Stimulated activated CD8-positive, alpha-beta memory T cell treated with anti-CD3 and anti-CD28 coated beads, Interleukin-2, amount 100 ng/mL, for 1 hour (primary cell): ENCODE measurements around the gene COL4A4.
"Not testable (repeated sequence)": the region's sequence is repeated elsewhere in the genome, so short reads cannot be mapped to it uniquely, and the experiment has no call there.

Source experiments
- DNase-seq, 2 donors: peaks; one replicate each; pipeline ENCODE4 v3.0.0-alpha.2; 2020; ENCODE audit warnings: low read depth in 2 of 2

COL4A4 gene

DNA sequence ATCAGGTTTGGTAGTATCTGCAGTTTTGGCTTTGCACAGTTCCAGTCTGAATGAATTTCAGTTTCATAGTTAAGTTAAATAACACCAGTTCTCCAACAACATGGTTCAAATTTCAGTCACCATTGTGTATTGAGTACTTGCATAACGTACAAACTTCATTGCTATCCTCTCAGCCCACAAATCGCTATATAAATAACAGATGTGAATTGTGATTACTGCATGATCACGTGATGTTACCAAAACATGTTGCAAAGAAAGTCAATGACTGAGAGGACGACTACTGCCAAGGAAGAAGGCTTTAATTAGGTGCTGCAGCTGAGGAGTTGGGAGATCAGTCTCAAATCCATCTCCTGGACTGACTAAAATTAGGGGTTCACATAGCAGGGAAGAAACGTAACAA, 48.2 kb downstream of the COL4A4 start:
- DNase-seq, result no peak

DNA sequence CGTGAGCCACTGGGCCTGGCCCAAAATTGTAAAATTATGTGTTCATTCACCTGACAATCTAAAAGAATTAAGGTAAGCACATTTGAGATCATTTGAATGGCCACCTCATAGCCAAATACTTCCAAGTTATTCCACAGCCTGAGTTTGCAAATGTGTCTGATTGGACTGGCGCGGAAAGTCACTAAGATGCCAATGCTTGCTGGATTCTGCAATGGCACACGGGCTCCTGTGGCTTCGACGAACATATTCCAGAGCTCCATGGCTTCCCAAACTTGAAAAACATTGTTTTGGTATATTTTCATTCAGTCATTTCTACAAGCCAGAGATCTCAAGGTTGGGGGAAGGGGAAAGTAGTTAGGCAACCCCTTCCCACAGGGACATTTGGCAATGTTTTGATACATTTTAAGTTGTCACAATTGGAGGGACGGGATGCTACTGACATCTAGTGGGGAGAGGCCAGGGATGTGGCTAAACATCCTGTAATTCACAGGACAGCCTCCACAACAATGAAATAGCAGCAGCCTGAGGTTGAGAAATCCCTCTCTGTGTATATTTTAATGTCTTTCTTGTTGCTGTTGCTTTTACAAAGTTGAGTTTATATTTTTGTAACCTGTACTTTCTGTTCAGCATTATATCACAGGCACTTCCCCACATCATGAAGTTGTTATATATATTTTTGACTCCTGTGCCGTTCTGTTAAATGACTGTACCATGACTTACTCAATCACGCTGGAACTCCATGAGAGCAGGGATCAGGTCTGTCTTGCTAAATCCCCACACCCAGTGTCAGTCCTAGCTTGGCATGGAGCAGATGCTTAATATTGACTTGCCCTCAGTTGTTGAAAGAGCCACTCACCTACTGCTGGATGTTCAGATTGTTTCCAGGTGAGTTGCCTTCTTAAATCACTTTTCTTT, 56.9 kb downstream of the COL4A4 start:
- no peak for DNase-seq

DNA sequence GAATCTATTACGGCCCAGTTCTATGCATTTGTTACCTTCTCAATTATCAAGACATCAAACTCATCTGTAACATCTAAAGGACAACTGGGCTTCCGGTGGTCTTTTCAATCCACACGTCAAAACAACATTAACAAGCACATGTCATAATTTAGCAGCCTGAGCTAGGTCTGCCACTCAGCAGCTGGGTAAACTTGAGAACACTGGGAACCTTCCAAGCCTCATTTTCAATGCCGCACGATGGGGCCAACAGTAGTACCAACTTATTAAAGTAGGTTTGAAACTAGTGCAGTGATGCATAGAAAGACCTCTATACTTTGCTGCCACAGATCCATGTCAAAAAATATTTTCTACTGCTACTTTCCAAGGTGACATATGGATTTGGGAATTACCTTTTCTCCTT, 60.4 kb downstream of the COL4A4 start:
- DNase-seq, result no peak

DNA sequence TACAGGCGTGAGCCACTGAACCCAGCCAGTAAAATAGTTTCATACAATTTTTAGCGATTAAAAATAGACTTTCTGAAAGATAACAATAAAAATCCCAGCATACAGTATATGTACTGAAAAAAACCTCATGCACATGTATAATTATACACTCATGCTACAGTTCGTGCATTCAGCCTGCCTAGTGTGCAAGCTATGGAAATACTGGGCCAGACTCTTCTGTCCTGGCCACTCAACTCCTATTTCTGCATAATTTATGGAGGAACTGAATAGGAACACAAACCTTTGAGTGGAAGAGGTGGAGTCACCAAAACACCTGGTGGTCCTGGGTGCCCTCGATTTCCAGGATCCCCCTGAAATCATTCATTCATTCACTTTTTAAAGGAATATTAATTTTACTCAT, 64.7 kb downstream of the COL4A4 start:
- no peak for DNase-seq

DNA sequence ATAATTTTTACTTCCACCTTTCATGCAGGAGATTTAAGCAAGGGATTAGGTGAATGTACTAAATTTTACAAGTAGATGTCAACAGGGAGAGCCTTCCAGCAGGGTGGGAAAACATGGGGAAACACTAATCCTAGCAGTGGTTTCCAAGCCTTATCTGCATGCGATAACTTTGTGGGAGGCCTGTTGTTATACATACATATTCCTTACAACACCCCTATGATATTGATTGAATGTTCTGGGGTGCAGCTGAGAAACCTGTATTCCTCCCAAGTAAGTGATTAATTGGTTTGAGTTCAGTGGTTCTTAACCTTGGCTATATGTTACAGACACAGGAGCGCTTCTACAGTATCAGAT, 65.9 kb downstream of the COL4A4 start:
- DNase-seq, result no peak

DNA sequence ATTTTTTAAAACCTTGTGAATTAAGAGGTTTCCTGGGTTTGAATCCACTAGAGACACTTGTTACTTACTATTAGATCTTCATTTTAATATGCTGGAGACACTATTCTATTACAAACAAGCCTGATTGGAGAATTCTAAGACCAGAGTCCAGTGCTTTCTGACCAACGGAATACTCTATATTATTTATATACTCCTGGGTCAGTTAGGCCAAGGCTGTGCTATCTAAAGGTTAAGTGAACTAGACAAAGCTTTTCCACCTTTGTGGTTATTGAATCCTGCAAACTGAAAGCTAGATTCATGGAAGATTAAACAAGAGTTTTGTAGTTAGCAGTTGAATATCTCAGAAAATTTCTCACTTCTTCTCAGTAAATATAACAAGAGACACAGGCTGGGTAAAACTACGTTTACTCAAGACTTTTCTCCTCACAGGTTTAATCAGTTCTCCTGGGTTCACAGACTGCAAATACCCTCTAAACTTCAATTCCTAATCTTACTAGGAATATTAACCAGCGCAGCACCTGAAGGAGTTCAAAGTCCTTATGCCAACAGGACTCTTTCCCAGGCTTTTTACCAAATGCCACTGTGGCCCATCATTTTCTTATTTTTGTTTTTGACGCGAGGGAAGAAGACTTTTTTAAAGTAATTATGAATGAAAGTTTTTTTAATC, 66.4 kb downstream of the COL4A4 start:
- no peak for DNase-seq

DNA sequence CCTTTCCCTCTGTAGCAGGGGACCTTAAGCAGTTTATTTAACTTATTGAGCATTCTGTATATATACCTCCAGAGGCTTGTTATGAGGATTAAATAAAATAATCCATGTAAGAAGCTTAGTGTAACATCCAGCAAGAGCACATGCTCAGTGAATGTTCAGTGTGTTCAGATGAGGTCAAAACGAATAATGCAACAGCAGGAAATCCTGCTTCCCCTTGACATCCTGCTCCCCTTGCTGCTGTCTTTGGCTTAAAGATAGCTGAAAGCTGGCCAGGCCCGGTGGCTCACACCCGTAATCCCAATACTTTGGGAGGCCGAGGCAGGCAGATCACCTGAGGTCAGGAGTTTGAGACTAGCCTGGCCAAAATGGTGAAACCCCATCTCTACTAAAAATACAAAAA, 68.7 kb downstream of the COL4A4 start:
- DNase-seq, result no peak

DNA sequence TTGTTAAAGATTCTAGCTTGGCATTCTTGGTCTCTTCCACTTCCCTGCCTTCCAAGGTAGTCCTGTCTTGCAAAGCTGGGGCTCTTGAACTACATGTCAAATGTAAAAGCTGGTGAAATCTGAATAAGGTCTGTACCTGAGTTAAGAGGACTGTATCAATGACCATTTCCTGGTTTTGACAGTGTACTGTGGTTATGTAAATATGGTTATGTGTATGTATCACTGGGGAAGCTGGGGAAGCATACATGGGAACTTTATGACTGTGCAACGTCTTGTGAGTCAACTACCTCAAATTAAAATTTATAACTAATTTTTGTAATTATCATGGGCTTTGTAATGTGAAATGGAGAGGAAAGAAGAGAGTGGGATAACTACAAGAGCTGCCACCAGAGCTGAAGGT, 81.7 kb downstream of the COL4A4 start:
- no peak for DNase-seq

DNA sequence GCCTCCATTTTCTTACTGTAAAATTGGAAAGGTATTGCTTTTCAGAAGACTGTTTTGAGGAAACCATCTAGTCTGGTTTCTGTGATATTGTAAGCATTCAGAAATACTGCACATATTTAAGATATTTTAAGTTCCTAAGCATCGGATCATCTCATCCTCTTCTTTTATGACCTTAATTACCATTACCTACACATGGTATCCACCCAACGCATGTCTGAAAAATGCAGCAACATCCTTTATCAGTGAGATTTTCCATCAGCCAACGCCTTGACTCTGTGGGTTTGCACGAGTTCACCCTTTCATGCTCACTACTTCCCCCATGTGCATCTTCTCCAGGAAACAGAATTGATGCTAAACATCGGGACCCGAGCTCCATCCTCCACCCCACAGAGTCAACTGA, 84.3 kb downstream of the COL4A4 start:
- DNase-seq, result no peak

DNA sequence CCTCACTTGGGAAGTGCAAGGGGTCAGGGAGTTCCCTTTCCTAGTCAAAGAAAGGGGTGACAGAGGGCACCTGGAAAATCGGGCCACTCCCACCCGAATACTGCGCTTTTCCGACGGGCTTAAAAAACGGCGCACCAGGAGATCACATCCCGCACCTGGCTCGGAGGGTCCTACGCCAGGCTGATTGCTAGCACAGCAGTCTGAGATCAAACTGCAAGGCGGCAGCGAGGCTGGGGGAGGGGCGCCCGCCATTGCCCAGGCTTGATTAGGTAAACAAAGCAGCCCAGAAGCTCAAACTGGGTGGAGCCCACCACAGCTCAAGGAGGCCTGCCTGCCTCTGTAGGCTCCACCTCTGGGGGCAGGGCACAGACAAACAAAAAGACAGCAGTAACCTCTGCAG, 98.9 kb downstream of the COL4A4 start:
- not testable (repeated sequence) for DNase-seq

DNA sequence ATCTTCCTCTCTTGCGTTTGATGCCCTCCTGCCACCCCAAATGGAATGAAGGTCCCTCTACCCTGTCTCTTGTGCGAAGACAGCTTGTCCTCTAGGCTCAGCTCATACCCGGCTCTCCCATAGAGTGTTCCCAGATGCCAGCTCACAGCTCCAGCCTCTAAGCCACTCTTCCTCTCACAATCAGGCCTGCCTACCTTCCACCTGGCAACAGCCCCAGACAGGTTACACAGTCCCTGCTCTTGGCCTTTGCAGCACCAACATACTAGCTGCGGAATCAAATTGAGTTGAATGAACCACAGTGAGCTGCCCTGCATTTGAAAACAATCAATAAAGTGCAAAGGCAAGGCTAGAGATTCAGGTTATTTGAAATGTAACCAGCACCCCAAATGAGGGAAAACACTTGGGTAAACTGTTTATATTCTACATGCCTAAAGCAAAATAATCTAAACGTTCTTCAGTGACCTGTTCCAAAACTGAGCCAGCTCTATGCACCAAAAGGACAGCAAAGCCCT, 105.1 kb downstream of the COL4A4 start:
- no peak for DNase-seq

DNA sequence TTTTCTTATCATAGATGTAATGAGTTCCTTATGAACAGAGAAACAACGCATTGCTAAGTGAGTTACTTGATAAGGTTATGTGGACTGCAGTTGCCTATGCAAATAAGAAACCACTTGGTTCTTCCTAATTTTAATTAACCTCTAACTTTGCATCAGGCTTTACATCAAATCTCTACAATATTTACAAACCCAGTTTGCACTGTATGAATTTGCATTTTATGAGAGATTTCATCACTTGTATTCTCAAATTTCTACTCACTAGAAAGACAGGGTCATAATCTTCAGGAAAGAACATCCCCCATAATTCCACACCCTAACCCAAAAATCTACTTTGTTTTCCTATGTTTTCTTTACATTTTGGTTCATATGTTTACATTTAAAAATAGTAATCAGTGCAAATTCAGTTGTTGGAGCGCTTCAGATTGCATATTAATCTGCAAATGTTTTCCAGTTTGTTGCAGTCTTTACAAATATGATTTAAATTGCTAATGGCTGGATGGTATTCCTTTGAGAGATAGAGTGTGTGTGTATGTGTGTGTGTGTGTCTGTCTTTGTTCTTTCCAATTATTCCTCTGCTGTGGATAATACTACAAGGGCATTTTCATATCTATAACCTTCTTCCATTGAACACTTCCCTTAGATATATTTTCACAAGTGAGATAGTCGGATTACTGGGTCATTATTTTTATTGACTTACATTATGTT, 106.1 kb downstream of the COL4A4 start:
- no peak for DNase-seq

DNA sequence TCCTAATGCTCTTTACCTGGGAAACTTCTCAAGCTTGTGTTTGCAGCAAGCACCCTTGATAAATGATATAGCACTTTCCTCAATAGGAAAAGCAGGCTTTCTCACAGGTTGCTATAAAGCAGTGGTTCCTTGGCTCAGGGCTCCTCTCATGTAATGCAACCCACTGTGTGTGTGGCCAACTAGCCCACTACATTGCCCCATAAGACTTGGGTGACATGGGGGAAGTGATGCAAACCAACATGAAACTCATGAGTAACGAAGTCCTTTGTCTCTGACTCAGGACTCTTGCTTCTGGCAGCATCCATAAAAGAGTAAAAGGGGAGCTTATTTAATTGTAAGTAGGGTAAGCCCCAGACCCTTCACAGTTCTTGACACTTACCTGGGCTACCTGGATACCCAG, 106.9 kb downstream of the COL4A4 start:
- DNase-seq, result no peak

DNA sequence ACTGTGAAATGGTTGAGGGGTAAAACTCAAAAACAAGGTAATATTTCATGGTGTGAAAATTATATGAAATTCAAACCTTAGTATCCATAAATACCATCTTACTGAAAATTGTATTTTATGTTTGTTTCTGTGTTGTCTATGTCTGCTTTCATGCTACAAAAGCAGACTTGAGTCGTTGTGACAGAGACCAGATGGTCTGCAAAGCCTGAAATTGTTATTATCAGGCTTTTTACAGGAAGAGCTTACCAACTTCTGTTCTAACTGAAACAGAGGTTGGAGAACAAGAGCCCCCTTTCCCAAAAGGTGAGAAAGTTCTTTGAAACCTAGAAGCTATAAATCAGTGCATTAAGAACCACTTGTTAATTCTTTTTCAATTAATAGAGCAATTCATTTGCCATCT, 110.0 kb downstream of the COL4A4 start:
- DNase-seq, result no peak

DNA sequence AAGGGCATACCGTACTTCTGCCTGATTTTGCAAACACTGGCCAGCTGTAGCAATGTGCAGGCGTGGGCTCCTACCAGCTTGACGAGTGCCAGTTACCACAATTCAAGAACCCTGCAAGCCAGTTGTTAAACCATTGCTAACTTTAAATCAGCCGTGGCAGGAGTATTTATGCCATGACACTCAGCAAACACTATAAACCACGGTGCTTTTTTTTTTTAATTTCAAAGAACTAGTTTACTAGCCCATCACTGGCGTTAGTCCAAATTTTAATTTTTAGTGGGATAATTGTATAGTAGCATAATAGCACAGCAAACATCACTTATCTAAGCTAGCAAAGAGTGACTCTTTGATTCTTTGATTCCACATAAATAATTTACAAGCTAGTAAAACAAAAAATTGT, 111.1 kb downstream of the COL4A4 start:
- DNase-seq, result no peak

DNA sequence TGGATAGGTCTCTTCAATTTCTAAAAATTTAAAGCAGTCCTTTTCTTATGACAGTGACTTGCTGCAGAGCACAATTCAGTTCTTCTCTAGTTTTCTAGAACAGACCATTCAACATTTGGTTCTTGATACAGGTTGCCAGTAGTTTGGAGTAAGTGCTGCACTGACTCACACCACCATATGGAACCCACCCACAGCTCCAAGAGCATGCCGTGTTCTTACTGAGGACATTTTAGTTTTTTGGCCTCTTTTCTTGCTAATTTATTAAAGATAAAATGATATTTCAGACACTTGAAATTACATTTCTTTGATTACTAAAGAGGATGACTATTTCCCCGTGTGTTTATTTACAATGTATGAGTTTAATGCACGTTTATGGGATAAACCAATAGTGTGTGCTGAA, 120.0 kb downstream of the COL4A4 start:
- no peak for DNase-seq

DNA sequence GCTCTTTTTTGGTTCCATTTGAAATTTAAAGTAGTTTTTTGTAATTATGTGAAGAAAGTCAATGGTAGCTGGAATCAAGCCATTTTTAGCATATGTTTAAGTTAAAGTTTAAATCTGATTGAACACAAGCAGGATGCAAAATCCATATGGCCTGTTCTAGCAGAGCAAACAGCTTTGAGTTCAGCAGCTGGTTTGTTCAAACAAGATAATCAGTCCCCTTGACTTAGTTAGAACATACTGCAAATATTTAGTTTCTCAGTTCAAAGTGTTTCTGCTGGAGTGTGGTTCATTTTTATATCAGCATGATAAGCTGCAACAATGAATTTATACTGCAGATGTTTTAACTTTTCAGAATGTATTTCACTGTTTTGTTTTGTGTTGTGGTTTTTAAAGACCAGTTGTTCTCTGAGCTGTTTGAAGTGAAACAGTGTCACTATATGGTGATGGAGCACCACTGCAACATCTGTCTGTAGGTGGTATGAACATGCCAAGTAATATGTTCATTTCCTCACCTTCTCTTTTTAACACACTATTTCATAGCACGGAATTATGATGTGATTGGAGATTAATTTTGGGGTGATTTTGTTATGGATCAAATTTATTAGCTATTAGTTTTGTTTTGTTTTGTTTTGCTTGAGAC, 125.3 kb downstream of the COL4A4 start:
- no peak for DNase-seq

DNA sequence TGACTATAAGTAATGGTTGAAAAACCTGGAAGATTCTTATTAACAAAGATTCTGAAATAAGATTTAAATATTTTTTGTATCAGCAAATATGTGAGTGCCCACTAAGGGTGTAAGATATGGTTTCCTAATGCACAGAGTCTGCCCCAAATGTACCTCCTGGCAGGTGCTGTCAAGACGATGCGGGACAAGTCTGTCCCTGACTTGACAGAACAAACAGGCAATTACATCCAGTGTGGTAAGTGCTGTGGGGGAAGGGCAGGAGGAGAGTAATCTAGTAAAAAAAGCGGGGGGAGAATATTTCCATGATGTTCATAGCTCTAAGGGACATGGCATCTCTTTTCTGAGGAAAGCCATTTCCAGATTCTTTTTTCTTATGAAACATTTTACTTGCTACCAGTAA, 127.5 kb downstream of the COL4A4 start:
- no peak for DNase-seq

DNA sequence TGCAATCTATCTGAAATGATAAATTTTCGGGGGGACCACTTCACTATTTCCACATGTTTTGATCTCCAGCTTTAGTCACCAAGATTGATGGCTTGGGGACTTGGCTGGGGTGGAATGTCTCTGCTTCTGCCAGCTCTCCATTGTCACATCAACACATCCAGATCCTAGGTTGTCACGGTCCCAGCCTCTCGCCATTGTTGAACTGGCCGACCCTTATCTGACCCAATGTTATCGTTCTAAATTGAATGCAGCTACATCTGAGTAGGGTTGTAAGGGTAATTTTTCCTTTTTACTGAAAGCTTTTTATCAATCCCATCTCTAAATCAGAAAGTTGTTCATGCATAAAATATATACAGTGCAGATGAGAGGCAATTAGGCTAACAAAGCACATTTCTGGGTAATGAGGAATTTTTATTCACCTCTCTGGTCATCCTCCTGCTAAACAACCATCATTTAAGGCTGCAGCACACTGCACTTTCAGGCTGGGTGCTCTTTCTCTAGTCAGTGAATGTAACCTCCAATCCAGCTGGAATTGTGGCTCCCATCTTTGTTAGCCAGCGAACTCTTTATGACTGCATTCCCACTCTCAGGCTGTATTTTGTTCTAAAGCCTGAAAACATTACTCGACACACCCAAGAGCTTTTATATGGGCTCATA, 128.2 kb downstream of the COL4A4 start:
- DNase-seq, result no peak

DNA sequence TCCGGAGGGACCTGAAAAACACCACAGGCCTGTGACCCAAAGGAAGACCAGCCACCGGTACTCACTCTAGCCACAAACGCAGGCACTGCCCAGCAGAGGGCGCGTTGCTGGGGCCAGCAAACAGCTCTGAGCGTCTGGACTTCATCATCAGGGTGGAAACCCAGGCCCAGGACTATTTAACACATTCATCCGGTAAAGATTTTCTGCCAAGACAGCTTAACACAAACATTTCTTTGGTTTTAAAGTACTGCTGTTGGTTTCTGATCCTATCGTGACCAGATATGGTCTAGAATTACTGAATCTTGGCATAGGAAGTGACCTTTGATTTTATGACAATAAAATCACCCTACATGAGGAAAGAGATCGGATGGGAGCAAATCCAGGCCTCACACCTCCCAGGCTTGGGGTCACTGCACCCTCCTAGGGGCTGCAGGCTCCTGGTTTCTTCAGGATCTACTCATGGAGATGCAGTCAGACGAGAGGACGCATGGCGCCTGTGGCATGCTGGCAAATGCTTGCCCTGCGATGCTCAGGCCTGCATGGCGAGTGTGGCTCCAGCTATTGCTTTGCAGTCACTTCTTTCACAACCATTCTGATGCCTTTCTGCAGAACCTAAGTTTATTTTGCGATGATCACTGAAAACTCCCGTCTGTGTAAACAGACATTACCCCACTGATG, 130.4 kb downstream of the COL4A4 start:
- no peak for DNase-seq

DNA sequence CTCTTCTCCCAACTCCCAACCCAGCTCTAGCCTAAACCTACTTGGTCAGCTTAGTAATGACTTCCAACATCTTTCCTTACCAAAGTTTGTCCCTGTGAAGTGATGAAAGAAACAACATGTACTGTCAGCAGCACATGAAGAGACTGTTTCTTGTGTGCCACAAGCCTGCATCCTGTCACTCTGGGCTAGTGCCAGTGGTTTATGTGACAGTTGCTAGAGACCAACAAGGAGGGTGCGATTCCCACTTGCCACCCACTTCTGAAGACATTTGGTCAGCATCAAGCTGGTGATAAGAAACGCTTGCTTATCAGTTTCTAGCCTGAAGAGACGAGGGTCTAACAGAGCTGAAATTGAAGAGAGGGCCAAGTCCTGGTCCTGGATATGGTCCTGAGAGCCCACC, 132.6 kb downstream of the COL4A4 start:
- no peak for DNase-seq
